Activated naive CD4-positive, alpha-beta T cell treated with anti-CD3 and anti-CD28 coated beads, Interleukin-2, amount 10 ng/mL, durations not matched to agents 7 days and 5 days (primary cell): Measurements from ENCODE around the gene ADRA1B.
"Not testable (repeated sequence)": the region's sequence is repeated elsewhere in the genome, so short reads cannot be mapped to it uniquely, and the experiment has no call there.

Experiments
- CTCF ChIA-PET: fragments of 350-600 bp; sonication (Branson Sonifier 250); formaldehyde crosslinking; loops from one replicate; lab custom pipeline; 2021; ENCODE audit warnings: antibody characterized with exemption; lab: Charles Lee
- DNase-seq: peaks from one replicate; pipeline ENCODE4 v3.0.0-alpha.2; 2020
- H3K27ac Mint-ChIP-seq: one replicate; pipeline ENCODE4 v1.8.0; 2021; ENCODE audit warnings: mild to moderate bottlenecking, moderate library complexity, mixed read lengths
- H3K27me3 Mint-ChIP-seq: one replicate; pipeline ENCODE4 v1.8.0; 2021; ENCODE audit warnings: mild to moderate bottlenecking, mixed read lengths
- H3K36me3 Mint-ChIP-seq: one replicate; pipeline ENCODE4 v1.8.0; 2021; ENCODE audit warnings: mixed read lengths
- H3K4me1 Mint-ChIP-seq: one replicate; pipeline ENCODE4 v1.8.0; 2021; ENCODE audit warnings: mixed read lengths
- H3K4me3 Mint-ChIP-seq: one replicate; pipeline ENCODE4 v1.8.0; 2021; ENCODE audit warnings: mild to moderate bottlenecking, moderate library complexity, mixed read lengths
- H3K9me3 Mint-ChIP-seq: one replicate; pipeline ENCODE4 v1.8.0; 2021; ENCODE audit warnings: mixed read lengths

Gene ADRA1B

GRCh38 chr5:159976921-159977320 lies 60.6 kb downstream of the ADRA1B start:
- Mint-ChIP-seq H3K9me3 (no peaks in the 10 kb centered on the region), H3K27me3 (peaks cover 58% of the 10 kb centered on the region), H3K4me1 (peaks cover 7% of the 10 kb centered on the region), H3K36me3 (no peaks in the 10 kb centered on the region), H3K27ac (no peak overlapping the region), H3K4me3 (no peak overlapping the region)
- DNase-seq = no peak
- CTCF ChIA-PET = interaction anchor here (1.4 kb wide), 1 partner anchor 14 kb away, joined by 3 read pairs; no protein-coding TSS in a partner anchor

DNA sequence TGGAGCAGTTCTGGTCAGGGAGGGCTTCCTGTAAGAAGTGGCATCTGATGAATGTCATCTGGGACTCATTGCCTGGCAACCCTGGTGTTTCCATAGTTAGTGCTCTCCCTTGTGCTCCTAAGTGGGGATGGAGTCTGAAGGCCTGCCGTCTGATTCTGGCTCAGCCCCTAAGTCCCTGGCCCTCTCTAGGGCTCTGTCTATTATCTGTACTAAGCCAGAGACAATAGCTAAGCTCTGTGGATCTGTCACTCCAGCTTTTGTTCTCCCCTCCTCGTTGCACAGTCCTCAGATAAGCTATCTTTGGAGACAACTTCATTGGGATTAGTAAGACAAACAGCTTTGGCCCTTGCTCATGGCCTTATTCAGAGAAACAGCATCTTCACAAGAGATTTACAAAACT lies 62.1 kb downstream of the ADRA1B start:
- H3K36me3 Mint-ChIP-seq = no peaks in the 10 kb centered on the region
- H3K4me3 Mint-ChIP-seq = no peak overlapping the region
- peaks cover 59% of the 10 kb centered on the region for H3K27me3 Mint-ChIP-seq
- CTCF ChIA-PET = interaction anchor here (1.1 to 1.2 kb wide), 2 partner anchors 8 to 9 kb away, joined by 3 read pairs; no protein-coding TSS in a partner anchor
- no peaks in the 10 kb centered on the region for H3K4me1 Mint-ChIP-seq
- no peaks in the 10 kb centered on the region for H3K9me3 Mint-ChIP-seq
- H3K27ac Mint-ChIP-seq = no peak overlapping the region
- DNase-seq = no peak

DNA sequence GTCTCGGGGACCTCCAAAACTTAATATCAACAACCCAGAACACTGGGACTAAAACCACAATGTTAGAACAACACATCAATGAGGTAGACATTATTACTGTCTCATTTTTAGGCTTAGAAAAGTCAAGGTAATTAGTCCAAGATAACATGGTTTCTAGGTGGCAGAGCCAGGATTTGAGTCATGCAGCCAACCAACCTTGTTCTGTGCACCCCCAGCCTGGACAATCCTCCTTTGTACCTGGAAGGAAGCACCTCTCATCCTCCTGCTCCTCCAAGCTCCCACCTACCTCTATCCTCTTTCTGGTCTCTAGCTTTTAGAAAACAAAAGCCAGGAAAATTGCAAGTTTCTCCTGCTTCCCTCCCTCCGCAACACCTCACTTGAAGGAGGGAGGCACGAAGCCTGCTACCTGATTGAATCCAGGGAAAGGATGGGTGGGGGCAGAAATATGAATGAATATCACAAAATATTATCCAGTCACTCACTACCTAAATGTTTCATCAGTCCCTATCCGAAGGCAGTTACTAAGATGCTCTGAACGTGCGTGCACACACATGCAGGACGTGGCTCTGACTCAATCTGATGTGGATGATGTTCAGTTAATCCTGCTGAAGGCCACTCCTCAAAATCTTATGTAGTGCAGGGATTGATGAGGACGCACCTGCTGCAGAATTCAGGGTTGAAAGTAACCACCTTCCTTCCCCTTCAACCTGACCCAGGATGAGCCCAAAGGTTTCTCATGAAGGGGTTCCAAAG lies 66.3 kb downstream of the ADRA1B start:
- Mint-ChIP-seq H3K4me3 (no peak overlapping the region), H3K36me3 (no peaks in the 10 kb centered on the region), H3K4me1 (peaks cover 5% of the 10 kb centered on the region), H3K27ac (no peak overlapping the region), H3K27me3 (peaks cover 64% of the 10 kb centered on the region), H3K9me3 (no peaks in the 10 kb centered on the region)
- CTCF ChIA-PET = no interaction called here
- no peak for DNase-seq

DNA sequence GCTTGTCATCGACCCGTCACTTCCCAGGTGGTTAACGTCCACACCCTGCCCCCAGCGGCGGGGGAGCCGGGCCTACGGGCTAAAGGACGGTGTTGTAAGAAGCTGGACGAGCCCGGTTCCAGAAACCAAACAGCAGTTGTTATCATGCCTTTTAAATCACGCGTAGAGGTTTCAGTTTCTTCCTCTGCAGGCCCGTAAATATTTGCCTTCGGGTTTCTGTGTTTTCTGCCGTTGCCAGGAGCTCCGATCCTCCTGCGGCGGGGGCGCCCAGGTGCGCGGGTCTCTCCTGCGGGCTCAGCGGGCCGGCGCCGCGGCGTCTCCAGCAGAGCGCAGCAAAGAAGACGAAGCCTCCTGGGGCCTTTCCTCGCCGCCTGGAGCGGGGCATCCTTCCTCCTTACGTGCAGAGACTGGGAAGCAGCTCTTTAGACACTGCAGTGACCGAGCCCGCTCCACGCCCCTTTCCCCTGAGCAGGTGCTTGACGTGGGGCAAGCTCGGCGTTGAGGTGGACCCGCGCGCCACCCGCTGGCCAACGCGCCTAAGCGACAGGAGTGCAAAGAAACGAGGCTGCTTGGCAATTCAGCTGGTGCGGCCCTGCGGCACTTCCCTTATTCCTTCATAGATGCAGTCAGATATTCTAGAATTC lies 70.9 kb downstream of the ADRA1B start:
- Mint-ChIP-seq H3K27ac (no peak overlapping the region), H3K4me1 (peaks cover 6% of the 10 kb centered on the region), H3K9me3 (peaks cover 3% of the 10 kb centered on the region), H3K4me3 (peak overlapping the region; percentile 53), H3K36me3 (peaks cover 1% of the 10 kb centered on the region), H3K27me3 (peaks cover 74% of the 10 kb centered on the region)
- peak; percentile 84 for DNase-seq
- CTCF ChIA-PET = interaction anchor here (0.7 to 3.0 kb wide), 24 partner anchors 8 to 830 kb away, joined by 3 to 24 read pairs (median 4); partner anchors contain the start of gene TTC1

DNA sequence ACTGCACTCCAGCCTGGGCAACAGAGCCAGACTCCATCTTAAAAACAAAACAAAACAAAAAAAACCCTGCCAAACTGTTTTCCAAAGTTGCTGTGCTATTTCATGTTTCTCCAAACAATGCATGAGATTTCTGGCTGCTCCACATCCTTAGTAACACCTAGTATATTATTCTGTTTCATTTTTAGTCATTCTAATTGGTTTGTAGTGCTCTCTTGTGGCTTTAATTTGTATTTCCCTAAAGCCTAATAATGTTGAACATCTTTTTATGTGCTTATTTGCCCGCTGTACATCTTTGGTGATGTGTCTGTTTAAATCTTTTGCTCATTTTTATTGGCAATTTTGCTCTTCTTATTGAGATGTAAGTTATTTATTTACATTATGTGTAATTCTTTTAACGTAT lies 74.2 kb downstream of the ADRA1B start:
- DNase-seq = no peak
- peaks cover 62% of the 10 kb centered on the region for H3K27me3 Mint-ChIP-seq
- CTCF ChIA-PET = no interaction called here
- peaks cover 6% of the 10 kb centered on the region for H3K4me1 Mint-ChIP-seq
- H3K4me3 Mint-ChIP-seq = no peak overlapping the region
- peaks cover 6% of the 10 kb centered on the region for H3K9me3 Mint-ChIP-seq
- H3K36me3 Mint-ChIP-seq = peaks cover 1% of the 10 kb centered on the region
- H3K27ac Mint-ChIP-seq = no peak overlapping the region

- Mint-ChIP-seq H3K27me3 (peaks cover 54% of the 10 kb centered on the region), H3K36me3 (peaks cover 1% of the 10 kb centered on the region), H3K9me3 (peaks cover 6% of the 10 kb centered on the region), H3K4me3 (no peak overlapping the region), H3K4me1 (peaks cover under 1% of the 10 kb centered on the region), H3K27ac (no peak overlapping the region)
- no peak for DNase-seq
- CTCF ChIA-PET = no interaction called here
Measured at GRCh38 chr5:159992566-159992965, 76.3 kb downstream of the ADRA1B start.

DNA sequence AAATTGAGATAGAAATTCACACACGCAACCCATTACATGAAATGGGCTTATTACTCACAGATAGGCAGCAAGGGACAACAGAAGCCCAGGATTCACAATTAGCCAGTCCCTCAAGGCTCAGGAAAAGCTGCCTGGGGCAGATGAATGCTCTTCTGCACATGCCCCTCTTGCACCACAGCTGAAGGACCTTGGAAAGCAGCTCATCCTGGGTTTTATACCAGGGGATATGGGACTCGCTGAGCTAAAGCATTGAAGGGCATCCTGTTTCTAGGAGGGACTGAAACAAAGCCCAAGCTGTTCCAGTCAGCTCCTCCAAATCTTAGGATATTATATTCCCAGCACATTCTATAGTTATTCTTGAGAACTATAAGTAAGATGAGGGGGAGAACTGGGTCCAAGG lies 76.9 kb downstream of the ADRA1B start:
- Mint-ChIP-seq H3K27me3 (peaks cover 47% of the 10 kb centered on the region), H3K27ac (no peak overlapping the region), H3K9me3 (peaks cover 6% of the 10 kb centered on the region), H3K4me1 (no peaks in the 10 kb centered on the region), H3K36me3 (peaks cover 1% of the 10 kb centered on the region), H3K4me3 (no peak overlapping the region)
- no peak for DNase-seq
- CTCF ChIA-PET = no interaction called here

GRCh38 chr5:159995907-159996306 lies 79.6 kb downstream of the ADRA1B start:
- Mint-ChIP-seq H3K9me3 (peaks cover 6% of the 10 kb centered on the region), H3K27ac (no peak overlapping the region), H3K4me3 (no peak overlapping the region), H3K36me3 (peaks cover 1% of the 10 kb centered on the region), H3K27me3 (peaks cover 48% of the 10 kb centered on the region), H3K4me1 (no peaks in the 10 kb centered on the region)
- no peak for DNase-seq
- CTCF ChIA-PET = interaction anchor here (0.5 kb wide), 1 partner anchor 217 kb away, joined by 3 read pairs; no protein-coding TSS in a partner anchor

GRCh38 chr5:160001457-160001856 lies 85.2 kb downstream of the ADRA1B start:
- DNase-seq = no peak
- Mint-ChIP-seq H3K9me3 (no peaks in the 10 kb centered on the region), H3K4me3 (no peak overlapping the region), H3K4me1 (no peaks in the 10 kb centered on the region), H3K27ac (no peak overlapping the region), H3K27me3 (peaks cover 32% of the 10 kb centered on the region), H3K36me3 (no peaks in the 10 kb centered on the region)
- CTCF ChIA-PET = interaction anchor here (1.0 to 1.2 kb wide), 2 partner anchors 14 to 670 kb away, joined by 3 to 10 read pairs; no protein-coding TSS in a partner anchor

GRCh38 chr5:160007514-160007913 lies 91.2 kb downstream of the ADRA1B start:
- Mint-ChIP-seq H3K27me3 (peaks cover 8% of the 10 kb centered on the region), H3K27ac (no peak overlapping the region), H3K36me3 (peaks cover 13% of the 10 kb centered on the region), H3K4me3 (no peak overlapping the region), H3K9me3 (no peaks in the 10 kb centered on the region), H3K4me1 (peaks cover 26% of the 10 kb centered on the region)
- no peak for DNase-seq
- CTCF ChIA-PET = interaction anchor here (0.7 to 1.1 kb wide), 2 partner anchors 21 to 42 kb away, joined by 3 read pairs; no protein-coding TSS in a partner anchor

DNA sequence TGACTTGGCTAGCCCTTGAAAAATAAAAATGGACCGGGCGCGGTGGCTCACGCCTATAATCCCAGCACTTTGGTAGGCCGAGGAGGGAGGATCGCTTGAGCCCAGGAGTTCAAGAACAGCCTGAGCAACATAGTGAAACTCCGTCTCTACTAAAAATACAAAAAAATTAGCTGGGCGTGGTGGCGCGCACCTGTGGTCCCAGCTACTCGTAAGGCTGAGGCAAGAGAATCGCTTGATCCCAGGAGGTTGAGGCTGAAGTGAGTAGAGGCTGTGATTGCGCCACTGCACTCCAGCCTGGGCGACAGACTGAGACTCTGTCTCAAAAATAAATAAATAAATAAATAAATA lies 92.2 kb downstream of the ADRA1B start:
- not testable (repeated sequence) for H3K27ac Mint-ChIP-seq, H3K4me3 Mint-ChIP-seq, H3K9me3 Mint-ChIP-seq, DNase-seq, H3K27me3 Mint-ChIP-seq
- CTCF ChIA-PET = interaction anchor here (0.8 to 2.2 kb wide), 3 partner anchors 12 to 851 kb away, joined by 3 to 18 read pairs (median 3); no protein-coding TSS in a partner anchor
- peaks cover 15% of the 10 kb centered on the region for H3K36me3 Mint-ChIP-seq
- peaks cover 26% of the 10 kb centered on the region for H3K4me1 Mint-ChIP-seq

- Mint-ChIP-seq H3K27me3 (no peaks in the 10 kb centered on the region), H3K4me1 (peaks cover 26% of the 10 kb centered on the region), H3K9me3 (no peaks in the 10 kb centered on the region), H3K36me3 (peaks cover 15% of the 10 kb centered on the region), H3K4me3 (peak within 1 kb of the TSS; percentile 90), H3K27ac (peak within 1 kb of the TSS; percentile 97)
- DNase-seq = peak; percentile 96
- CTCF ChIA-PET = interaction anchor here (0.8 to 2.2 kb wide), 4 partner anchors 12 to 852 kb away, joined by 3 to 18 read pairs (median 3); no protein-coding TSS in a partner anchor
Measured at GRCh38 chr5:160008877-160009590, 92.8 kb downstream of the ADRA1B start, which contains the start of gene TTC1. Gene TTC1, plus strand, starts transcription at chr5:160009139. Its CDS starts 1,390 bp downstream, at chr5:160010529.

- CTCF ChIA-PET = interaction anchor here (0.8 to 2.2 kb wide), 4 partner anchors 11 to 853 kb away, joined by 3 to 18 read pairs (median 3); no protein-coding TSS in a partner anchor
- Mint-ChIP-seq H3K27me3 (no peaks in the 10 kb centered on the region), H3K27ac (peak overlapping the region; percentile 97), H3K9me3 (no peaks in the 10 kb centered on the region), H3K4me1 (peaks cover 26% of the 10 kb centered on the region), H3K36me3 (peaks cover 15% of the 10 kb centered on the region), H3K4me3 (peak overlapping the region; percentile 90)
- no peak for DNase-seq
Measured at GRCh38 chr5:160009591-160009989, 93.3 kb downstream of the ADRA1B start.

- H3K36me3 Mint-ChIP-seq = peaks cover 15% of the 10 kb centered on the region
- DNase-seq = no peak
- H3K27me3 Mint-ChIP-seq = no peaks in the 10 kb centered on the region
- H3K27ac Mint-ChIP-seq = no peak overlapping the region
- H3K4me3 Mint-ChIP-seq = no peak overlapping the region
- CTCF ChIA-PET = no interaction called here
- H3K4me1 Mint-ChIP-seq = peaks cover 26% of the 10 kb centered on the region
- no peaks in the 10 kb centered on the region for H3K9me3 Mint-ChIP-seq
Measured at GRCh38 chr5:160011471-160011870, 95.2 kb downstream of the ADRA1B start.
